HepG2 (cell line): ENCODE data around the gene GATM.

Experiments
- CTCF ChIP-seq: sonication (generic); formaldehyde crosslinking; IDR thresholded peaks from 2 replicates; pipeline ENCODE4 v1.5.0; 2020; ENCODE audit warnings: mild to moderate bottlenecking, missing genetic modification reagents, moderate library complexity
- EZH2 ChIP-seq: conservative IDR thresholded peaks from 2 replicates; pipeline ENCODE4 v1.6.1; 2012; ENCODE audit warnings: mild to moderate bottlenecking, low read depth, low read length, moderate library complexity
- GABPB1 ChIP-seq: IDR thresholded peaks from 2 replicates; pipeline ENCODE4 v1.6.1; 2016; ENCODE audit warnings: mild to moderate bottlenecking, missing genetic modification reagents, moderate library complexity, missing compliant biosample characterization
- GATAD1 ChIP-seq: IDR thresholded peaks from 2 replicates; pipeline ENCODE4 v1.6.1; 2016; ENCODE audit warnings: missing genetic modification reagents, missing compliant biosample characterization
- PAX8 ChIP-seq: sonication (generic); formaldehyde crosslinking; IDR thresholded peaks from 2 replicates; pipeline ENCODE4 v1.8.0; 2022; ENCODE audit warnings: mild to moderate bottlenecking, missing genetic modification reagents, borderline replicate concordance
- RFX5 ChIP-seq: IDR thresholded peaks from 2 replicates; pipeline ENCODE4 v1.6.1; 2011; ENCODE audit warnings: low read depth, low read length, improper control_type of control experiment
- ZNF235 ChIP-seq: sonication (generic); formaldehyde crosslinking; IDR thresholded peaks from 2 replicates; pipeline ENCODE4 v1.8.1; 2023; ENCODE audit warnings: mild to moderate bottlenecking, missing genetic modification reagents, borderline replicate concordance
- ZNF260 ChIP-seq: sonication (generic); formaldehyde crosslinking; IDR thresholded peaks from 2 replicates; pipeline ENCODE4 v1.4.0; 2020; ENCODE audit warnings: missing genetic modification reagents, low read depth, mild to moderate bottlenecking, borderline replicate concordance

DNA sequence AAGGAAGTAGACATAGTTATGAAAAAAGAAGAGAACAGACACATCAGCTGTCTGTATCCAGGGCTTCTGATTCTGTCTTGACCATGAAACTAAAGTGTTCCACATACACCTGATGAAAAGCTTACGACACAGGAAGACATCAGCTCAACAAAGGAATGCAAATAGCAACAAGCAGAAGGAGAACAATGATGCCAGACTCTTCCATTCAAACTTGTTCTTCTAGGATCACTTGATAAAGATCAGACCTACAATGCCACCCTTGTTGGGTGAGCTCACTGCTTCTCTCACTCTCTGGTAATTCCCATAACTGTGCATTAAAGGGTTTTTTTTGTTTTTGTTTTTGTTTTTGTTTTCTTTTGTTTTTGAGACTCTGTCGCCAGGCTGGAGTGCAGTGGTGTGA is 49.7 kb downstream of the GATM start:
- TF ChIP-seq CTCF (CRISPR knock-in tag) (no peak), RFX5 (no peak), ZNF260 (no peak), PAX8 (no peak), GABPB1 (CRISPR knock-in tag) (no peak), EZH2 (no peak), ZNF235 (no peak), GATAD1 (CRISPR knock-in tag) (no peak)
